ENCODE measurements around the gene STAMBPL1.
"Not testable (repeated sequence)": the region's sequence is repeated elsewhere in the genome, so short reads cannot be mapped to it uniquely, and the experiment has no call there.

The STAMBPL1 gene

DNA sequence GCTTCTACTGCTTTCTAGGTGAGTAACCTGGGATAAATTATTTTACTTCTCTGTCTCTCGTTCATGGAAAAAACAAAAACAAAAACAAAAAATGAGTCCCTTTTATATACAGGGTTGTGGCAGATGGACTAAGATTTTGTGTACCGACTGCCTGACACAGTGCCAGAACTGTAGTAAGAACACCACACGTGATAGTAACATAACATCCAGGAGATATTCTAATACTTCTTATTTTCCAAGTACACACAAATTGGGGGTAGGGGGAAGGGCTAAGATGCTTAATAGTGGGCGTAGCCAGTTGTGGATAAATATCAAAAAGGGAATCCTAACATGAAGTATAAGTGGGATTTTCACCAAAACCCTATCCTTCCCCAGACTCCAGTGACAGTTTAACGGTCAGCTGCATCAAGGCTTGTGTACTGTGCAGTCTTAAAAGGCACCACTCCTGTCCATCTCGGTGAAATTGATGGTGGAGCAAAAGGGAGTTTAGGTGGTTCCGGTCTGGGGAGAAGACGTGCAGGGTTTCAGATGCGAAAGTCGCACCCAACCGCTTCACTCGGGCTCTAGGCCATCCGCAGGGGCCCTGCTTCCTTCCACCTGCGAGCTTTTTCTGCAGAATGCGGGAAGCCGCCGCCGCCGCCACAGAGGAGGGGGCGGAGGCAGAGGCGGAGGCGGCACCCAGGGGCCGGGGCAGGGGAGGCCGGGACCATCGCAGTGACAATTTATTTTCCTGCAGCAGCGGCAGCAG is at the start of gene STAMBPL1:
Gene STAMBPL1 (plus strand): TSS at position 712 of the 748 bp plus-strand sequence. CDS start 21,464 bp downstream, outside the sequence.
- DNase-seq (ENCODE audit: extremely low read depth in 1 of 2, low read depth in 1 of 2): peak; percentile 25 to 59

DNA sequence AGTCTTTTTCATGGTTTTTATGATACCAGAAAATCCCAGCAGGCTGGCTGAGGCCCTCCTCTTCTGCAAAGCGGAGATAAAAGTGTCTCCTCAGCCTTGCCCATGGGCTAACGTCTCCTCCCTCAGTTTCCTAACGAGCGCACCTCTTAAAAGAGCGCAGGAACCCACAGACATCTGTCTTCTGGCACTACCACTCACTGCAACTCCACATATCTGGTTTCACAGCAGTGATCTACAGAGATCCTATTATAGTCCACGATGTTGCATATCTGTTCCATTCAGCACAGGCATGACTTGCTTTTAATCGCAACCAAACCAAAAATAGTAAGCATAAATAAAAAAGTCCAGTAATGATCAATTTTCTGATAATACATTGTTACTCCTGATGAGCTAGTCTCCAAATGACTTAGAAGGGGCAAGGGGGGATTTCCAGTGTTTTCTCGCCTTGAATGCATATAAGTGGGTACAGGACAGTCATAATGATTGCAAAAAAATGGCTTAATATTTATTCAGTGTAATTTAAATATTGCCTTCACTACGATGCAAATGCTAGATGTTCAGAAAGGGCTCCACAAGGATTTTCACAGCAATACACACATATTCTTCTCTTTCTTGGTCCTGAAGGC is 49.3 kb upstream of the STAMBPL1 start:
- DNase-seq (ENCODE audit: extremely low read depth in 1 of 2, low read depth in 1 of 2): no peak

DNA sequence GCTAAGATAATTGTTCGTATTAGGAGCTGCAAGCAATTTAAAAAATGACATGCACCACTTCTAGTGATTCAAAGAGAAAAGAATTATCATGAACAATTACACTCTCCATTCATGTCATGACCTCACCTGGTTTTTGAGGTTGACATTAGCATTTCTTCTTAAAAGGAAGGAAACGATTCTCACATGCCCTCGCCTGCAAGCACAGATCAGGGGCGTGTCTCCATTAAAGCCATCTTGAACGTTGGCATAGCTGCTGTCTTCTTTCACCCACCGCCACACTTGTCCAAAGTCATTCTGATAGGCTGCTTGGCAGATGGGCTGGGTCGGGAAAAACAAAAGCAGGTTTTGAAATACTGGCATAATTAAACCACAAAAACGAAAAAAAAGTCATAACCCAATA is 48.3 kb upstream of the STAMBPL1 start:
- DNase-seq (ENCODE audit: extremely low read depth in 1 of 2, low read depth in 1 of 2): no peak

DNA sequence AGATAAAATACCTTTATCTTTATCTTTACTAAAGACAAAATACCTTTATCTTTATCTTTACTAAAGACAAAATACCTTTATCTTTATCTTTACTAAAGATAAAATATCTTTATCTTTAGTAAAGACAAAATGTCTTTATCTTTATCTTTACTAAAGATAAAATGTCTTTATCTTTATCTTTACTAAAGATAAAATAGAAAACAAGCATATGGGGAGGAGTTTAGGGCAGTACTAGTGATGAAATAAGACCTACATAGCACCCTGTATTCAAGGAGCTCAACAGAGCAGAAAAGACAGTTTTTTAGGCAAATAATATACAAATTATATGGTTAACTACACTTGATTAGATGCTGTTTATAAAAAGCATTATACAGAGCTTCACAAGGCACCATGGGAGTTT is 47.7 kb upstream of the STAMBPL1 start:
- DNase-seq (ENCODE audit: extremely low read depth in 1 of 2, low read depth in 1 of 2): no peak

DNA sequence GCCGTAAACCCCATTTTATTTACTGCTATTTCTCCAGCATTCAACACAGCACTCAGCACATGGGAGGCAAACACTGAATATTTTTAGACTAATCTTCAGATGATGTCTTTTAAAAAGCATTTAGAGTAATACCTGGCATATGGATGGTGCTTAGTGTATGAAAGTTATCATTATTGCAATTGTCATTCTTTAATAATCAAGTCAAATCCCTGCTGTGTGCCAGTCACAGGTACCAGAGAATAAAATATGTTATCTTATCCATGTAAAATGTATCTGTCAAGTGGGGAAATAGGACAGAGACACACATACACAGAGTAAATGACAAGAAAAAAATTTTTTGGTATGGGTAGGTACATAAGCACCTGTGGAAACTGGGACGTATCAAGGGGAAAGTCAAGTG is 46.9 kb upstream of the STAMBPL1 start:
- no peak for DNase-seq (ENCODE audit: extremely low read depth in 1 of 2, low read depth in 1 of 2)

DNA sequence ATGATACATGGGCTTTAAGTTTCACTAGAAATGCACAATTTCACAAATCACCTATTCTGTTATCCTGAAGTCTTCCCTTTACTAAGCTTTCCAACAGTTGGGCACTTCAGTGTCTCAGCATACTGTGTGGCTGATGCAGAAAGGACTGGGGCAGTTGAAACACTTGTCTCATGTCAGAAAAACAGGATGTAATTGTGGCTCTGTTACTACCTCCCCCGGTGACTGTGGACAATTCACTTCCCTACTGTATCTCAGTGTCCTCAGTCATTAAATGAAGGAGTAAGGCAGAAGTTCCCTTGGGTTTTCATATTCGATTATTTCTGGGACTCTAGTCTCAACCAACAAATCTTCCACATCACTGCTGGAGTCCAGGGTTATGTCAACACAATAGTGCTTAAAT is 46.3 kb upstream of the STAMBPL1 start:
- DNase-seq (ENCODE audit: extremely low read depth in 1 of 2, low read depth in 1 of 2): no peak

DNA sequence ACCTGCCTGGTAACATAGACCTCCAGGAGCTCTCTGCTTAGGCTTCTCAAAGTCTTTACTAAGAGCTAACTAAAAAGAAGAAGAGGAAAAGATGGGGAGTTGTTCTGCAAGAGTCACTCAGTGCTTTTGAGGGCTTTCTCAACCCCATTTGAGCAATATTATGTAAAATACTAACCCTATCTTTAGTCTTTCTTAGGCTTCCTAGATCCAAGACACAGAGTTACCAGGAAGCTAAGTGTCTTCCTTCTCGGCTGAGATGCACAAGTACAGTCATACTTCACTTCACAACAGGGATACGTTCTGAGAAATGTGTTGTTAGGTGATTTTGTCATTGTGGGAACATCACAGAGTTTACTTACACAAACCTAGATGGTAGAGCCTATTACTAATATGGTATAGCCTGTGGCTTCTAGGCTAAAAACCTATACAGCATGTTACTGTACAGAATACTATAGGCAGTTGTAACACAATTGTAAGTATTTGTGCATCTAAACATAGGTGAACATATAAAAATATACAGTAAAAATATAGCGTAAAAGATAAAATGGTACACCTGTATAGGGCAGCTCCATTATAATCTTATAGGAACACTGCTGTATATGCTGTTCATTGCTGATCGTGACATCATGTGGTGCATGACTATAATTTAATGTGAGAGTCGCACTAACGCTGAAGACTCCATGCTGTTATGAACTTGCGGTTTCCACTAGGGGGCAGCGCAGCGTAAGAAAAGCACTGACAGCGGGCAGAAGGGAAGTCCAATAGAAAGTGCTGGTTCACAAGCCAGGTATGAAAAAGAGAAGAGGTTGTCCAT is 44.7 kb upstream of the STAMBPL1 start:
- peak; percentile 65 to 73 for DNase-seq (ENCODE audit: extremely low read depth in 1 of 2, low read depth in 1 of 2)

DNA sequence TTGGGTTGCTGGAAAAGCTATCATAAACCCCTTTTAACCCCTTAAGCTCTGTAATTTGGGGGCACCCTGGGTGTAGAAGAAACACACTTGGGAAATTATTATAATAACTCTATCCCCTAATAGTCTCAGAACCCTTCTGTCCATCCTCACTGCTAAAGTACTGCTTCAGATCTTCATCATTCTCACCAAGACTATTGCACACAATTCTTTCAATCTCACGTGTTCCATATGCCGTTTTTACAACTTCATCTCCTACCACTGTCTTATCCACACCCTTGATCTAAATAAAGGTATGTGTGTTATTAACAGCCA is 44.2 kb upstream of the STAMBPL1 start:
- no peak for DNase-seq (ENCODE audit: extremely low read depth in 1 of 2, low read depth in 1 of 2)

DNA sequence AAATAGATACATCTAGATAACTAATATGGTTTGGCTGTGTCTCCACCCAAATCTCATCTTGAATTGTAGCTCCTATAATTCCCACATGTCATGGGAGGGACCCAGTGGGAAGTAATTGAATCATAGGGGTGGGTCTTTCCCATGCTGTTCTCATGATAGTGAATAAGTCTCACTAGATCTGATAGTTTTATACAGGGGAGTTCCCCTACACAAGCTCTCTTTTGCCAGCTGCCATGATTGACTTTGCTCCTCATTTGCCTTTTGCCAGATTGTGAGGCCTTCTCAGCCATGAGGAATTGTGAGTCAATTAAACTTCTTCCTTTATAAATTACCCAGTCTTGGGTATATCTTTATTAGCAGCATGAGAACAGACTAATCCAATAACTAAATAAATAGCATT is 42.4 kb upstream of the STAMBPL1 start:
- DNase-seq (ENCODE audit: extremely low read depth in 1 of 2, low read depth in 1 of 2): not testable (repeated sequence)

DNA sequence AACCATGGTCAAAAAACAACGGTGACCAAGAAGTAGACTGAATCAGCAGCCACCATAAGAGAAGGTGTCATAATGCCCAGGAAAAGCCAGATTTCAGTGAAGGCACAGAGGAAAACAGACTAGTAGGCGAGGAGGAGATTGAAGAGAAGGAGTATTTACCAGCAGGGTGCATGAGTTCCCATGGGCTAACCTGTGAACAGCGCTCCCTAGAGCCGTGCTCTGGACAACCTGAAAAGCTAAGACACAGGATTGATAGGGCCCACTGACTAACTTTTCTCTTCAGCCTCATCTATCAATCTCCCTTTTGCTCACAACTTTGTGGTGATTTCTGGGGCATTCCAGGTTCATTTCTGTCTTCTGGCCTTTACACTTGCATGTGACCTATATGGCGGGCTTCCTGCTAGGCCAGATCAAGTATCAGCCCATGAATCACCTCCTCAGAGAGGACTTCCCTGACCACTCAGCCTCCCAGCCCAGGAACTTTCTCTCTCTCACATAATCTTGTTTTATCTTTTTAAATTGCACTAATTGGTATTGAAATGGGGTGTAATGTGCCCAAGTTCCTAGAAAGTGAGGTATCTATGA is 41.2 kb upstream of the STAMBPL1 start:
- no peak for DNase-seq (ENCODE audit: extremely low read depth in 1 of 2, low read depth in 1 of 2)

DNA sequence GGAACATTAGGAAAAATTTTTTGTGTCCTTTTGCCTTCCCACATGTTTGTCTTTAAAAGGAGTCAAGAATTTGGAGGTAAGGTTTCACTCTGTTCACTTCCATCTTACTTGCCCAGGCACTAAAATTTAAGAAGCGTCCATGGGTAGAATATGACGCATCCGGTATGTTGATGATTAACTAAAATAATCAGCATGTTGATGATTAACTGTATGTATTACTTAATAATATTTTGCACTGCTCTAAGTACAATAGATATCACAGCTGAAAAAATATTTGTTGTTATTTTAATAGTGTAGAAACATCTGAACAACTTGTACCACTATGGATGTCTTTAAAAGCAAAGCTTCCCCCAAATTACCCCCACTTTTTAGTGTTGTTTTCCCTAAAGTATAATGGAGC is 39.9 kb upstream of the STAMBPL1 start:
- DNase-seq (ENCODE audit: extremely low read depth in 1 of 2, low read depth in 1 of 2): no peak

DNA sequence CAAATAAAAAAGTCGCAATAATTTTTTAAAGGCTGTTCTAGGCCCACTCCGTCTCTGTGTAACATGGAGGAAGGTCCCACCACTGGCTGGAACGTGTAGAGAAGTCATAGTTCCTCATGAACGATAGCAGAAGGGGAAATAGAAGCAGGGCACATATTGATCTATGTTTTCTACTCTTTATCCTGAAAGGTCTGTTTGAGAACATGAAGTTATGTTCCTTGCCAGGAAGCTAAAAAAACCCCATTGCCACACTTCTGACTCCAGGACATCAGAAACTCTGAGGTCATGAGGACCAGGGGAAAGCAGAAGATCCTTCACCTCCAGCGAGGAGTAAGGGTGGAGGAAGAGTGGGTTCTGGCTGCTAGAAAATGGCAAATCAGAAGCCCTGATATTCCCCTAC is 39.2 kb upstream of the STAMBPL1 start:
- DNase-seq (ENCODE audit: extremely low read depth in 1 of 2, low read depth in 1 of 2): no peak

DNA sequence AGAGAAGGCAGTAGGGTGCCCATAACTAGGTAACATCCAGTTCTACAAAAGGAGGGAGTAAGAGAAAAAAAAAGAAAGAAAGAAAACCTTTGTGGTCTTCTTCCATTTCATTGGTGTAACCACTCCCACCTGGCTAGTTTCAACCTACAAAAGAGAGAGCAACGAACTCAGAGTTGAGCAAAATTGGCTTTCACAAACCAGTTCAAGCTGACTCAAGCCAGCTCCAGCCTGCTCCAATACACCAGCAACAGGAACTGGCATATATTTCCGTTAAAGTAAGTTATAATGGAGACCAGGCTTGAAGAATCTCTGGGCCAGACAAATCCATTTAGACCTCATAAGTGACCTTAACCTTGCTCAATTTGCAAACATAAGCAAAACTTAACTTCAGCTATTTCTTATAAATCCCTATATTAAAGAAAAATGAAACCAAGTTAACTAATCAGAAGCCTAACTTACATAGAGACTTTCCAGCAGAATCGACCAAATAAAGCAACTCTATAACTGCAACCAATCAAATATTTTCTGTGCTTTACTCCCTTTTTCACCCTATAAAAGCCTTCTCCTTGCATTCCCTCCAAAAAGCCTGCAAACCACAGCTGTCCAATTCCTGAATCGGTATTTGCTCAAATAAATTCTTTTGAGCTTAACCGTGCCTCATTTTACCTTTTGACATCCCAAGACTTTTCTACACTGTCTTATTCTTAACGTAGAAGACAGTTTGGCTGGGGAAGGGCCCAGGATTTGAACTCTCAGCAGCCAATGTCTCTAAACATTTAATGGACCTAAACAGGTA is 38.5 kb upstream of the STAMBPL1 start:
- DNase-seq (ENCODE audit: extremely low read depth in 1 of 2, low read depth in 1 of 2): no peak

DNA sequence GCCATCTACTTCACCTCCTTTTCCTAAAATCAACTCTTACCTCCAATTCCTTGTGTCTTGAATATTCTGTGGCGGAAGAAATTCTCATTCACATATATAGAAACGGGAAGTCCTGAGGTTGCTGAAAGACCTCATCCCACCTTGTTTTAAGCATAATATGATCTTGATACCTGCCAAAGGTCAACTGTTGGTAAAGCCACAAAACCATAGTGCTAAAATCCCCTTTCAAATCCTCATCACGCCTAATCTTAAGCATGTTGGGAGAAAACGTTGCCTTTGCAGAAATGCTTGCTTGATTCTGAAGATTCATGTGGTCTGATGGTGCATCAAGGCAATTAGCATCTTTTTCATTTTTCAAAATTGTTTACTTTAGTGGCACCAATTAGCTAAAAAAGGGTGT is 36.9 kb upstream of the STAMBPL1 start:
- no peak for DNase-seq (ENCODE audit: extremely low read depth in 1 of 2, low read depth in 1 of 2)

DNA sequence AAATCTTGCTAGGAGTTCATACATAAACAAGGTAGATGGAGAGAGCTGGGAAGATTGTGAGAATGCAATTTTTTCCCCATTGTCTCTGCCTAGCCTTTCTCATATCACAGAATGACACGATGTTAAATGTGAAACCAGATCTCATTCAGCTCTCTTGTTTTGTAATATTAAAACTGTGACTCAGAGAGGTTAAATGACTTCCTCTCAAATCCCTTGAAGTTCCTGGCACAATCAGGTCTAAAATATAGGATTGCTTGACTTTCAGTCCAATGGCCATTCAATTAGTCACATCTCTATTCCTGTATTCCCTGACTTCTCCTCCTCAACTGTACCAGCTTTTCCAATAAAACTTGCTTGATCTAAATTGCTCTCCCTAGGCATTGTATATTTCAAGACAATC is 31.5 kb upstream of the STAMBPL1 start:
- DNase-seq (ENCODE audit: extremely low read depth in 1 of 2, low read depth in 1 of 2): no peak

DNA sequence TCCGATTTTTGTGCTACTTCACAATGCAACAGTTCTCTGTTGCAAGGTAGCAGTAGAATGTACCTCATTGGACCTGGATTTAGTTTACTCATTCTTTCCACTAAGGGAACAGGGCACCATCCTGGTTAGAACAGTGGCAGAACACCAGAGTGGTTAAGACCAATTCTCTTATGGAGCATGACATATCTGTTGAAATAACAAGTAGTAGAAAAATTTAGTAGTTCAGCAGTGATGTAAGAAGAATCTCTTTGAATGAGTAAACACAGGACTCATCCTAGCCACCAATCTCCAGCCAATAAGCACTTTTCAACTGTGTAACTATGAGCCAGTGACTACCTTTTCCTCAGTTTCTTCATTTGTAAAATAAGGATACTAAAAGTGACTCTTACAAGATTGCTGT is 30.8 kb upstream of the STAMBPL1 start:
- no peak for DNase-seq (ENCODE audit: extremely low read depth in 1 of 2, low read depth in 1 of 2)

DNA sequence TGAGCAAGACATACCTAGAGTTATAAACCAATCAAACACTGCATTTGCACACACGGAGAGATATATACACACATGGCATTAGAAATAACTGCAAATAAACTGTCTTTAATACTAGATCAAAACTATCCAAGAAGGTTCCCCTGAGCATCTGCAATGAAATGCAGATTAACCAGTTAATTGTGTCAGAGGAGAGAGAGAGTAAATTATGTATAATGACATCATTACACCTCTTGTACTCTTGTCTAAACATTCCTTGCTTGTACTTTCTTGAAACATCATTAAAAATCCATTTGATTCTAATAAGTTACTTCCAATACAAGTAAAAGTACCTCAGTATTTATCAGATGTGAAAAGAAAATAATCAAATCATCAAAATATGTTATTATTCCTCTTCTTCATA is 29.3 kb upstream of the STAMBPL1 start:
- no peak for DNase-seq (ENCODE audit: extremely low read depth in 1 of 2, low read depth in 1 of 2)

DNA sequence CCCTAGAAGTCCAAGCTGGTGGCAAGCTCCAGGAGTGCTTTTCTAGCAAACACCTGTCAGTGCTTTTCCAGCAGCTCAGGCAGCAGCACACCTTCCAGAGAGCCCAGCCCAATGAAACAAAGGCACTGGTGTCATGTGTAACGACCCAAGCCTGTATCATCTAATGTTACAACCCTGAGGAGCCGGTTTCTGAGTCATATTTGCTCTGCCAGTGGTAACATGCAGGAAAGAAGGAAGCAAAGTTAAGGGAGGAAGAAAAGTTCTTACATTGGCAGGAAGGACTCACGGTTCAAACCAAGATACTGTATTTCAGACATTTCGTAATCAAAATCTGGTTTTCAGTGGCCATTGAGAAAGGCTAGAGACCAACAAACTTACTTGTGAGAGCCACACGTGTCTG is 28.3 kb upstream of the STAMBPL1 start, which contains the start of gene ANKRD22:
Gene ANKRD22 (minus strand): TSS at position 139 of the 400 bp plus-strand sequence. CDS start 237 bp downstream, outside the sequence.
- DNase-seq (ENCODE audit: extremely low read depth in 1 of 2, low read depth in 1 of 2): no peak

DNA sequence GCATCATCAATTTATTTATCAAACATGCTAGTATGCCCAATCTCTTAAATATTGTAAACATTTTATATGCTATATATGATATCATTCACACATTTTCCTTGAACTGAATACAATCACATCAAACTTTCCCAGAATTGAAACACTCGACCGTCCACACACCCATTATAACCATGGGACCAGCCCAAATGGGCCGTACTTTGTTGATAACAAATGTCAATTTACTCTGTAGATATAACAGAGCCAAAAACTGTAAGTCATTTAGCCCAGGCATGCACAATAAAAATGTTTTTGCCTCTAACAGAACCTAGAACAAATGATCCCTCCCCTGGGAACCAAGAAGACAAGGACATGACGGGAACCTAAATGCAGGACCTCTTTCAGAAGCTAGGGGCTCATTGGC is 27.7 kb upstream of the STAMBPL1 start:
- DNase-seq (ENCODE audit: extremely low read depth in 1 of 2, low read depth in 1 of 2): no peak

DNA sequence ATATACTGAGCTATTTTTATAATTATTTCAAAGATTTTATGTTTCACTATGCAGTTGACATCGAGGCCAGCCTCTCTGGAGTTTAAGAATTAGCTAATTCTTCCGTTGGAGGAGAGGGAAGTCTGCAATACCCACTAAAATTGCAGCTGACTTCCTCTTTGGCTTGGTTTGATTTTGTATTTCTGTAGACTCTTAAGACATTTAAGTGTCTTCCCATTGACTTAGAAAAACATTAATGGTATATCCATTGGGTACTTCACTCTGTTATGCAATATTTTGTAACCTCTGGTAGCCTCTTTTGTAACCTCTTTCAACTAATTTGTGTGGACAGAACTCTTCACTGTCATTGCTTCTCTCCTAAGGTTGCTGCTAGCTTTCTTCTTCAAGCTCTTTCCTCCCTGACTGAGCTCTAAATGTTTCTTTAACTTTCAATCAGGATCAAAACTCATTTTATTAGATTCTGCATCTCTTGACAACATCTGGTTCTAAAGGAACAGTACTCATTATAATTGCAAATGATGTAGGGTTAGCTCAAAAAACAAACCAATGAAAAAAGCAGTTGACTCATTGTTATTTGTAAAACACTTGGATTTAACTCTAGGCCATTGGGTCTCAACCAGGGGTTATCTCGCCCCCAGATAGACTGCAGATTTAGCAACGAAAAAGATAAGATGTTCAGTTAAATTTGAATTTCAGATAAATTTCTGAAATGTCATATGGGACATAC is 26.7 kb upstream of the STAMBPL1 start:
- no peak for DNase-seq (ENCODE audit: extremely low read depth in 1 of 2, low read depth in 1 of 2)

Measured in activated CD8-positive, alpha-beta memory T cell treated with anti-CD3 and anti-CD28 coated beads for 1 hour (primary cell).